Activated CD4-positive, alpha-beta T cell treated with anti-CD3 and anti-CD28 coated beads for 1 hour (primary cell): ENCODE data around the gene KLRB1.
"Not testable (repeated sequence)": the region's sequence is repeated elsewhere in the genome, so short reads cannot be mapped to it uniquely, and the experiment has no call there.

Experiments
- DNase-seq: peaks from one replicate; pipeline ENCODE4 v3.0.0-alpha.2; 2020

Gene KLRB1

DNA sequence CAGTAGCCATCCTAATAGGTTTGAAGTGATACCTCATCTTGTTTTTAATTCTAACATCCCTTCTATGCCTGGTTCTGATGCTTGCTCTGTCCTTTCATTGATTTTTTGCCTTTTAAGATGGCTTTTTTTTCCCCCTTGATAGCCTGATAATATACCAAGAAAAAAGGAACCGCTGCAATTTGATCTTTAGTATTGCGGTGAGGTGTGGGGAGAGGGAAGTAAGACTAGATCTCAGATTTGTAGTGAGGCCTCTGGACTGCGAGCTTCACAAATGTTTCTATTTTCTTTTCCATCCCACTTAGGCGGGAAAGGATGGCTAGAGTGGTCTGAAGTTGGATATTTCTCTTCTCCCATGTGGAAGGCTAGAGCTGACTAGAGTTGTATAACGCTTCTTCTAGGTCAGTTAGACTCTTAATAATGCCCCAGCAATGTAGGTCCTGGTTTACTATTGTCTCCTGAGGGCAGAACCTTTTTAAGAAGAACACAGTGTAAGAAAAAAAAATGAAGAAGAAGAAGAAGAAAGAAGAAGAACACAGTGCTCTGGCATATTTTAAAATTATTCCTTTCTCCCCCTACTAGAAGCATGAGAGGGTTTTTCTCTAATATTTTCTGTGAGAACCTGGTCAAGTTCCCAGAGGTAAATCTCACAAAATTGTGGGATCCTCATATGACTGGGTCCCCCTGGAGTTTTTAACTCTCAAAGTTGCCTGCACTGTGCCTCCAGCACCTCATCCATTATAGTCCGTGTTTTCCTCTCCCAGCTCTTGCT lies 11.9 kb upstream of the KLRB1 start:
- DNase-seq, result no peak

DNA sequence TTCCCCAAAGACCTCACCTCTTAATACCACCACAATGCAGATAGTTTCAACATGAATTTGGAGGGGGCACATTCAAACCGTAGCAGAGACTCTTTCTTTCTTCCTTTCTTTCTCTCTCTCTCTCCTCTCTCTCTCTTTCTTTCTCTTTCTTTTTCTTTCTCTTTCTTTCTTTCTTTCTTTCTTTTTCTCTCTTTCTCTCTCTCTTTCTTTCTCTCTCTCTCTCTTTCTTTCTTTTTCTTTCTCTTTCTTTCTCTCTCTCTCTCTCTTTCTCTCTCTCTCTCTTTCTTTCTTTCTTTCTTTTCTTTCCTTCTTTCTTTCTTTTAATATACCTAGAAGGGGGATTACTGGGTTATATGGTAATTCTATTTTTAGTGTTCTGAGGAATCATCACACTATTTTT lies 11.2 kb upstream of the KLRB1 start:
- not testable (repeated sequence) for DNase-seq

DNA sequence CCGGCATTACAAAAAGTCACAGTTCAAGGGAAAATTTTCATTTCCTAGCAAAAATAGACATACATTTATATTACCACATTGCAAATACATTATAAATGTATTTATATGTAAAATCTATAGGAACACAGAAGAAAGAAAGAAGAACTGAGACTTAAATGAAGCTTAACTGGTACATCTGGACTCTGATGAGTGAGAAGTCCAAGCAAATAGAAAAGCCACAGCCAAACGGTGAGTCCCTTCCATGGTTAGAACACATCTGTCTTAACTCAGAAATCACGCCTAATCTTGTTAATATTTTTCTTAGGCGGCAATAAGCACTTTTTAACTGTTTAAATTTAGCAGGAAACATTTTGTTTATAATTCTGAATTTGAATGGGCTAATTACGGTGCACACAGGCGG lies 9.4 kb upstream of the KLRB1 start:
- DNase-seq, result no peak

DNA sequence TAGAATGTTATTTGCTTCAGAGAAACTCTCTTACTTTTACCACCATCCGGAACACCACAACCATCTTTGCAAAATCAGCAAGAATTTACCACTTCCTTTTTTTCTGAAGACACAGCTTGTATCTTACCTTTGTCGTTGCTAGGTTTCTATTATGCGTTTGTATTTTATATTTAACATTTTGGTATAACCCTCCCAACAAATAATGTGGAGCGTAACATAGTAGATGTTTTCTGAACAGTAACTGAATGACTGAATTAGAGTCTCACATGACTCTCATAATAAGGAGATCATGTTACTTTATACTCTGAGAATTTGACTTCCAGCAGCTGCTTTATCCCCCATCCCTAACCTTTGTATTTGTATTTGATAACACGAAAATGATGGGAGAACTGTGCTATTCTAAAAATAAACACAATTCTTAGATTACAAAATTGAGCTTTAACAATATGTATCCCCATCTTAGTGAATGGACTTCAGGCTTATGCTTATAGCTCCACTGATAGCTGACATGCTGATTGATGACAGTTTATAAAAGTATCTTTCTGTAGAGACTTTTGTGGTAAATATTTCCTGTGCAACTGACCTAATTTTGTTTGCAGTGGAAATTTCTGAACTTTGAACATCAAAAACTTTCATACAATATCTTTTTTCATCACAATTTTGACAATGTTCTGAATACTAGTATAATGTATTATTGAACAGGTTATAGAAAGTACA lies 7.9 kb upstream of the KLRB1 start:
- DNase-seq, result no peak

DNA sequence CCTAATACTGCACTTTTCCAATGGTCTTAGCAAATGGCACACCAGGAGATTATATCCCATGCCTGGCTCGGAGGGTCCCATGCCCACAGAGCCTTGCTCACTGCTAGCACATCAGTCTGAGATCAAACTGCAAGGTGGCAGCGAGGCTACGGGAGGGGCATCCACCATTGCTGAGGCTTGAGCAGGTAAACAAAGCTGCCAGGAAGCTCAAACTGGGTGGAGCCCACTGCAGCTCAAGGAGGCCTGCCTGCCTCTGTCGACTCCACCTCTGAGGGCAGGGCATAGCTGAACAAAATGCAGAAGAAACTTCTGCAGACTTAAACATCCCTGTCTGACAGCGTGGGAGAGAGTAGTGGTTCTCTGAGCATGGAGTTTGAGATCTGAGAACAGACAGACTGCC lies 2.9 kb upstream of the KLRB1 start:
- not testable (repeated sequence) for DNase-seq

DNA sequence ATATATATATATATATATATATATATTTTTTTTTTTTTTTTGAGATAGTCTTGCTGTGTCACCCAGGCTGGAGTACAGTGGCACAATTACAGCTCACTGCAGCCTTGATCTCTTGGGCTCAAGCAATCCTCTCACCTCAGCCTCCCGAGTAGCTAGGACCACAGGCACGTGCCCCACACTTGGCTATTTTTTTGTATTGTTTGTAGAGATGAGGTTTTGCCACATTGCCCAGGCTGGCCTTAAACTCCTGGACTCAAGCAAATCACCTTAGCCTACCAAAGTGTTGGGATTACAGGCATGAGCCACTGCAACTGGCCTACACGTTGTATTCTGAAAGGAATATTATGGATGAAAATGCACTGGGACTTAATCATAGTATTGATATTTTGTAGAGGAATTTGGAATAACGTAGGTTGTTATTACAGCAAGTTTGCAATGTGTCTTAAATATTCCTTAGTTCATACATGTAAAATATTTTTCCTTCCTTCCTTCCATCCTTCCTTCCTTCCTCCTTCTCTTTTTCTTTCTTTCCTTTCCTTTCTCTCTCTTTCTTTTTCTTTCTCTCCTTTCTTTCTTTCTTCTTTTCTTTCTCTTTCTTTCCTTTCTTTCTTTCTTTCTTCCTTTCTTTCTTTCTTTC lies 862 bp downstream of the KLRB1 start:
- no peak for DNase-seq

DNA sequence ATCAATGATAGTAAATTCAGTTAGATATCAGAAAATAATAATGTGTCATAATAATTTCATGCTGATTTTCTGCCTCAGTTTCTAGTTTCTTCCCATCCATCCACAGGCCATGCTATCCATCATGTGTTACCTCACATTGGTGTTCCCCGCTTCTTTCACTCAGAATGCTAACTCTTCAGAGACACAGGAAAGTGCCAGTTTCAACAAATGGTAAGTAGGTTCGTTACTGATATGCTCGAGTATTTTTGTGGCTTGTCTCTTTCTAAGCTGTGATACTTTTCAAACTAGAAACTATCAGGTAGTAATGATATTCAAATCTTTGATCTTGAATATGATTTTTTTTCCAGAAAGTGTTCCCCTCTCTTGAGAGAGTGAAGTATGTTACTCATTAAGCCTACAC lies 1.5 kb downstream of the KLRB1 start:
- DNase-seq, result no peak

DNA sequence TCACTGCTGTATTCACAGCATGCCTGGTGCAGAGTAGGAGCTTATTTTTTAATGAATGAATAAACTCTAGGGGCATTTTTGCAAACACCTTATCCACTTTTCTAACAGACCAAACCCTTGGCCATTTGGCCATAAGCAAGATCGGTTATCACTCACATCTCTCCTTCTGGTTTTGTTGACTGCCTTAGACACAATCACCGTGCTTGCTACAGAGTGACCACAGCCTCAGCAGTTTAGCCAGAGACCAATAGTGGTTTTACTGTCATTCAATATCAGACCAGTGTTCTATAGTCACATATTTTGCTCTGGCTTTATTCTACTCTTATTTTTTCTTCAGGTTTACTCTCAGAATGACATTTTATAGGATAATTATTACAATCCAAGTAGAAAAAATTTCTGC lies 2.2 kb downstream of the KLRB1 start:
- DNase-seq, result no peak

DNA sequence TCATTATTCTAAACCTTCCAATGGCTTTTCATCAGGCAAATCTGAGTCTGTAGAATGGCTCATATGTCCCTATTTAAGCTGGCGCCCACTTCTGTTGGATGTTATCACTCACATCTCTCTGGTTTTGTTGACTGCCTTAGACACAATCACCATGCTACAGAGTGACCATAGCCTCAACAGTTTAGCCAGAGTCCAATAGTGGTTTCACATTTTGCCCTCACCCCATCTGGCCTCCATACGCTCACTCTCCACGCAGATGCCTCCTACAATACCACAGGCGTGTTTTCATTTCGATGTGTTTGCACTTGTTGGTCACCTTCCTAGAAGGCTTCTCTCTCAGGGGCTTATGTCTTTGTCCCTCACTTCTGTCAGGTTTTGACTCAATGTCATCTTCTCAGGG lies 3.4 kb downstream of the KLRB1 start:
- no peak for DNase-seq

DNA sequence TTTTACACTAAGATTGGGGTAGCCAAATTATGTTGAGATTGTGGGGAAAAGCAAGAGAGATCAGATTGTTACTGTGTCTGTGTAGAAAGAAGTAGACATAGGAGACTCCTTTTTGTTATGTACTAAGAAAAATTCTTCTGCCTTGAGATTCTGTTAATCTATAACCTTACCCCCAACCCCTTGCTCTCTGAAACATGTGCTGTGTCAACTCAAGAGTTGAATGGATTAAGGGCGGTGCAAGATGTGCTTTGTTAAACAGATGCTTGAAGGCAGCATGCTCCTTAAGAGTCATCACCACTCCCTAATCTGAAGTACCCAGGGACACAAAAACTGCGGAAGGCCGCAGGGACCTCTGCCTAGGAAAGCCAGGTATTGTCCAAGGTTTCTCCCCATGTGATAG lies 7.3 kb downstream of the KLRB1 start:
- not testable (repeated sequence) for DNase-seq

DNA sequence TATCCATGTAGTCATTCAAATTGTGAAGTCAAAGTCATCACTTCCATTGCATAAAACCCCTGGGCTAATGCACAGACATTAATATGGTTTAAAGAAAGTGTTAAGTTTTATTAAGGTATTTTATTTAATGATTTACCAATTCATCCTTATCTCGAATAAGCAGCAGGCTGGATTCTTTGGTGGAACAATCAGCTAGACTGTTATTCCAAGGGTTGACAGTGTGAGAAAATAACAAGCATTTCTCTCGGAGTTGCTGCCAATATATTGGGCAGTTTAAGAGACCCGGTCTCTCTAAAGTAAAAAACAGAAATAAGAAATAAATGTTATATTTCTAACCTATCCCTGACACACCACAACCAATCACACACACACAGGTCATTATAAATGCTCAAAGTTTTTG lies 9.4 kb downstream of the KLRB1 start:
- DNase-seq, result no peak

DNA sequence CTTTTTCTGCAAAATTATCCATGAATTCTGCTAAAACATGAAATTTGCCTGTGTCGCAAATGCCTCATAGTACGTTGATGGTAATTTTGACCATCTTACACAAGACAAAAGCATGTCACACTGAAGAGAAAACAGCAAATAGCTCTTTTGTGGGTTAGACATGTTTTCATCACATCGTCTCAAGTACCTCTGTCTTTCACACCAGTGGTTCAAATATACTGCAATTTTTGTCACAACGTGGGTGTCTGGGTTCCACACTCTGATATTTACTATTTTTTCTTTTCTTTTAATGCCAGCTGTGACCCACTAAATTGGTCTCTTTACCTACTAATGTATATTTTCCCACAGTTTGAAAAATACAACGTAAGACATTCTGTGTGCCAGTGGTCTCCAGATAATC lies 10.4 kb downstream of the KLRB1 start:
- DNase-seq, result no peak

DNA sequence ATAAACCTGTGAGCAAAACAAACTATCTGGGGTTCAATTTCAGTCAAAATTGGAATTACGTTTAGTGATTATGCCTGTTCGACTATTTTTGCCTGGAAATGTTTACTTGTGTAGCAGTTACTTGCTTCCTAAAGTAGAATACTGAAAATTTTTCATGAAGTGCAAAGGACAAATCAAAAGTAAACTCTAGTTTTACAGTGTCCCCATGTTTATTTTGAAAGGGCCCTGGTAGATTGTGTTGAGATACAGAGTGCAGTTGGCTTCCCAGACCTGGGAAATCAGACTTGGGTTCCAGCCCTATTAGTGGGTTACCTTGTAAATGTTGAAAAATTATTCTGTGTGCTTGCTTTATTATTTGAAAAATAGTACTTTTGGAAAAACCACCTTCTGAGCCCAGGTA lies 17.3 kb downstream of the KLRB1 start:
- DNase-seq, result no peak

DNA sequence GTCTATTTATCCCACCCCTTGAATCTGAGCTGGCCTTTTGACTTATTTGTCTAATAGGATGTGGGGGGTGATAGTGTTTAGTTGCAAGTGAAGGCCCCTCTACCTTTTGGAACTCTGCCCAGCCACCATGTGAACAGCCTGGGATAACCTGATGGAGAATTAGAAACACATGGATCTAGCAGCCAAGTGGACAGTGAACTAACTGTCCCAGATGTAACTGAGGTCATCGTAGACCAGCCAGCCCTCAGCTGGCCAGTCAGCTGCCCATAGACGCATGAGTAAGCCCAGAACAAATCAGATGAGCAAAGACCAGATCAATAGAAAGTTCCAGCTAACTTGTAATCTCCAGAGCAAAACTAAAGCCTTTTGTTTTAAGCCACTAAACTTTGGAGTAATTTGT lies 19.0 kb downstream of the KLRB1 start:
- DNase-seq, result no peak

DNA sequence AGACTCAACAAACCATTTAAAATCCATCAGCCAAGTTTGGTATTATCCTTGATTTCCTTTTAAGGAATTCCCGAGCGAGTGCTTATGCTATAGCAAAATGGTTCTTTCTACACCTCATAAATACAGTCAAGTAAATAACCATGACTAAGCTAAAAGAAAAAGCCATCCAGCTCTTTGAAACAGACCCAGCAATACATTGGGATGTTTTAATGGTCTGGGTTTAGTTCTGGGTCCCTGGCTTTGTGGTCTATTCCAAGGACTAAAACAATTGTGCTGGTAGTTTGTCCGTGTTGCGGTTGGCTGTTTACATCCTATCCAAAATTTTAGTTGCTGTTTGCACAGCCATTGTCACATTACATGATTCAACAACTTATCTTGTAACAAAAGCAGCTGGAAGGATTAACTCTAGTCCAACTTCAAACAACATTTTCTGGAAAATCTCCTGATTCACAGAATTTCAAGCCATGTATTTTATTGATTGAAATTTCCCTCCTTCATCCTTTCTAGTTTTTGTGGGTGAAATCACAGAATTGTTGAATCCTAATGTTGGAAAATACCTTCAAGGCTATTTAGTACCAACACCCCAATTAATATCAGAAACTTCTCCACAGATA lies 19.6 kb downstream of the KLRB1 start:
- DNase-seq, result no peak

DNA sequence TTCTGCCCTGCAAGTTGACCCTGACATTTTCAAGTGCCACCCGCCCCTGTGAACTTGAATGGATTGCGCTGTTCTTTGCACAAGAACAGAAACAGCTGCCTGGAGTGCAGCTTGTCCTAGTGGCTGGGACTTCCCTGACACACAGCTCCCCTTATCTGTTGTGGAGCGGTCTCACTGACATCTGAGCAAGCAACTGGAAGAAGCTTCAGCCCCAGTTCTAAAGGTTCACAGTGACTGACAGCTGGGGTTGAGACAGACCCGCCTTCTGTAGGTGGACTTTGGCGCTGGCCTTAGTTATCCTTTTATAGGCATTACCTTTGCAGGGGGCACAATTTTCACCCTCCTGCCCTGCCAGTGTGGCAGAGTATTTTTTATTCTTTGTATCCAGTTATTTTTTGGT lies 30.0 kb downstream of the KLRB1 start:
- DNase-seq, result not testable (repeated sequence)

DNA sequence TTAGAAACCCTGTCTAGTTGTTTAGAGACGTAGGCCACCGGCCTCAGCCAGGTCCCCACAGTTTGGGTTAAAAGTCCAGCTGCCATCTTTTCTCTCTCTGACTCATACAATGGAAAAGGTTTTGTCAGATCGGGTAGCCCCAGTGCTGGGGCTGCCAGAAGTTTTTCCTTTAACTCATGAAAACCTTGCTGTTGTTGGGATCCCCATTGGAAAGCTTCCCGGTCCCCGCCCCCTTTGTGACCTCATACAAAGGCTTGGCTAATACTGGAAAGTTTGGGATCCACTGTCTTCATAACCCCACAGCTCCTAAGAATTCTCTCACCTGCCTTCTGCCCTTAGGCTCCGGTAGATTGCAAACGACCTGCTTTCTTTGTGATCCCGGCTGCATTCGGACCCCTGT lies 40.6 kb downstream of the KLRB1 start:
- not testable (repeated sequence) for DNase-seq

DNA sequence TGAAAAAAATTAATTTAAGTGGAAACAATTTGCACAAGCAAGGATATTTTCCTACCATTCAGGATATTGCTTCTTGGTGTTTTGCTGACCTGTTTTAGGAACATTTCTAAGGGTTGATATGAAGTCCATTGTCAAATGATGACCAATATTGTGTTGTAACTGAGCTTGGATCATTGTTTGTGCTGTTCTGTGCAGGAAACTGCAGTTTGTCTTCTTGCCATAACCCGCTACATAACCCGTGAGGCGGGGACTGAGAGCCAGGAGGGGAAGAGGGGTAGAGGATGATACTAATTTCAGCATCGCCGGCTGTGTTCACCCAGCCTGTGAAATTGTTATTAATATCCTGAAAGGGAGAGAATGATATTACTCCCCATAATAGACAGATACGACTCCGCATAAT lies 41.6 kb downstream of the KLRB1 start:
- DNase-seq, result not testable (repeated sequence)

DNA sequence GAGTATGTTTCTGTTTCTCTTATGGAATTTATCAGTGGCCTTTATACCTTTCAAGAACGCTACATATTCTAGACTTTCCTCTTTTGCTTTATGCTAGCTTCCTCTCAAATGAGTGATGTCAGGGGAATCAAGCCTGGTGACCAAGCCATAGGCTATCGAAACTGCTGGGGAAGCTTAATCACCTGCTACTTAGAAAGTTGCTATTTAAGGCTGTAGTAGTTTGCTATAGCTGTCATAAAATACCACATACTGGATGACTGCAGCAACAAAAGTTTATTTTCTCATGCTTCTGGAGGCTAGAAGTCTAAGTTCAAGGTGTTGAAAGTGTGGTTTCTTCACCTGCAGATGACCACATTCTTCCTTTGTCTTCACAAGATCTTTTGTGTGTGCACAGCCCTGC lies 43.3 kb downstream of the KLRB1 start:
- not testable (repeated sequence) for DNase-seq

DNA sequence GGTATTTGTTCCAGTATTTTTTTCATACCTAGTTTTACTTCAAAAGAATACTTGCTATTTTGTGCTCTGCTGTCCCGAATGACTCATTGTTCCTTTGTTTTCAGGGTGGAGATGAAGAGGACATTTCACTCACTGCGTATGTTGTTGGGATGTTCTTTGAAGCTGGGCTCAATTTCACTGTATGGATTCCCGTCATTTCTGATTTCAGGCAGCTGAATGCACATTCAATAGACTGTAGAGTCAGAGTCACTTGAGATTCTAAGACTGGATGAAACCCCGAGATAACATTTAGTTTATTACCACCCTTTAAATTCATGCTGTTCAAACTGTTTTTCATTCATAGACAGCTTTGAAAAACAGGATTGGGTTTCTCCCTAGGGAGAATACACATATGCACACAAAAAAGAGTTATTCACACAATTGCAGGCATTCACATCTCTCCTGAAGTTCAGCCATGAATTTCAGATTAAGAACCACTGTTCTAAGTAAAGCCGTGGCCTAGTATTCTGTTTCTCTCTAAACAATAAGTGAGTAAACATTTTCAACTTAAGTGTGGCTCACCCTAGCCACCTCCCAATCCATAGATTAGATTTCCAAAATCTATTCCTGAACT lies 44.8 kb downstream of the KLRB1 start:
- not testable (repeated sequence) for DNase-seq

DNA sequence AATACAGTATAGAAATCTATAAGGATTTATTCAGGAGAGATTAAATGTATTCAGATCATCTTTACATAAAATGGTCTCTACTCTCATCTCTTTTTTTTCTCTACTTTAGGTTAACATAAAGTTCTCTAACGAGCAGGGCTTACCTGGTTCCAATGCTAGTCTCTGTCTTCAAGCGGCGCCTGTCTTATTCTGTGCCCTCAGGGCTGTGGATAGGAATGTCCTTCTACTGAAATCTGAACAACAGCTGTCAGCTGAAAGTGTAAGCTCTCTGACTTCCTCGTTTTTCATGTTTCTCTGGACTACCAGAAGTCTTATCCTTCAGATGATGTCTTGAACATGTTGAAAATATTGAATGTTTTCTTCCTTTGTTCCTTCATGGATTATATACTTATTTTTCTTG lies 62.2 kb downstream of the KLRB1 start:
- DNase-seq, result not testable (repeated sequence)
